HEK293T (cell line): ENCODE results near the gene SPDYE2B.
"Not testable (repeated sequence)": the region's sequence is repeated elsewhere in the genome, so short reads cannot be mapped to it uniquely, and the experiment has no call there.

Experiments
- ARNT ChIP-seq: fragments of 450-650 bp; IDR thresholded peaks from 2 replicates; pipeline ENCODE4 v1.6.1; 2017; ENCODE audit warnings: mild to moderate bottlenecking
- CTBP1 ChIP-seq: fragments of 450-650 bp; IDR thresholded peaks from 2 replicates; pipeline ENCODE4 v1.6.1; 2016; ENCODE audit warnings: borderline replicate concordance
- FOXA1 ChIP-seq: fragments of 450-650 bp; IDR thresholded peaks from 2 replicates; pipeline ENCODE4 v1.6.1; 2016; ENCODE audit warnings: mild to moderate bottlenecking
- L3MBTL2 ChIP-seq: fragments of 450-650 bp; conservative IDR thresholded peaks from 2 replicates; pipeline ENCODE4 v1.6.1; 2016; ENCODE audit warnings: mild to moderate bottlenecking
- LEF1 ChIP-seq: fragments of 450-650 bp; IDR thresholded peaks from 2 replicates; pipeline ENCODE4 v1.6.1; 2017; ENCODE audit warnings: mild to moderate bottlenecking, borderline replicate concordance
- SP1 ChIP-seq: fragments of 450-650 bp; IDR thresholded peaks from 2 replicates; pipeline ENCODE4 v1.6.1; 2017
- SUZ12 ChIP-seq: fragments of 450-650 bp; IDR thresholded peaks from 2 replicates; pipeline ENCODE4 v1.6.1; 2016; ENCODE audit warnings: mild to moderate bottlenecking
- ZNF384 ChIP-seq: fragments of 450-650 bp; IDR thresholded peaks from 2 replicates; pipeline ENCODE4 v1.6.1; 2016
- TF ChIP-seq, protein P1 (sequence below): fragments of 450-650 bp; IDR thresholded peaks from 2 replicates; pipeline ENCODE4 v1.6.1; 2016

DNA sequence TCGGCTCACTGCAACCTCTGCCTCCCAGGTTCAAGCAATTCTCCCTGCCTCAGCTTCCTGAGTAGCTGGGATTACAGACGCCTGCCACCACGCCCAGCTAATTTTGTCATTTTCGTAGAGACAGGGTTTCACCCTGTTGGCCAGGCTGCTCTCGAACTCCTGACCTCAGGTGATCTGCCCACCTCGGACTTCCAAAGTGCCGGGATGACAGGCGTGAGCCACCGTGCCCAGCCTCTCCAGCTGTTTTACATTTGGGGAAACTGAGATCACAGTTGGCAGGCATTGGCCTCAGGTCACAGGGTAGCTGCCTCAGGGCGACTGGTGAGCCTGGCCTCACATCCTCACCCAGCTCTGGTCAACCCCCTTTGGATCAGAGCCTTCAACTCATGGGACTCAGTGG is 40.4 kb upstream of the SPDYE2B start:
- not testable (repeated sequence) for TF ChIP-seq ARNT, LEF1, L3MBTL2, SUZ12, ZNF384, SP1, FOXA1, CTBP1
- TF ChIP-seq, protein P1, sequence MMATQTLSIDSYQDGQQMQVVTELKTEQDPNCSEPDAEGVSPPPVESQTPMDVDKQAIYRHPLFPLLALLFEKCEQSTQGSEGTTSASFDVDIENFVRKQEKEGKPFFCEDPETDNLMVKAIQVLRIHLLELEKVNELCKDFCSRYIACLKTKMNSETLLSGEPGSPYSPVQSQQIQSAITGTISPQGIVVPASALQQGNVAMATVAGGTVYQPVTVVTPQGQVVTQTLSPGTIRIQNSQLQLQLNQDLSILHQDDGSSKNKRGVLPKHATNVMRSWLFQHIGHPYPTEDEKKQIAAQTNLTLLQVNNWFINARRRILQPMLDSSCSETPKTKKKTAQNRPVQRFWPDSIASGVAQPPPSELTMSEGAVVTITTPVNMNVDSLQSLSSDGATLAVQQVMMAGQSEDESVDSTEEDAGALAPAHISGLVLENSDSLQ: not testable (repeated sequence)
